Astrocyte (in vitro differentiated cells and primary cell): ENCODE results near the gene NRG3. TPM values are rescaled to one million over a fixed set of nuclear protein-coding genes. Genes with fewer than 3 reads are reported as not detected.
A peak's percentile ranks its signal among the peaks of the same experiment; 100 is the strongest.
"Not testable (repeated sequence)": the region's sequence is repeated elsewhere in the genome, so short reads cannot be mapped to it uniquely, and the experiment has no call there.

Experiments used
- DNase-seq: peaks from one replicate; pipeline ENCODE4 v3.0.0-alpha.2; 2010; ENCODE audit warnings: low read depth
- FAIRE-seq: peaks from 2 replicates; lab custom pipeline; 2011; peaks lifted over from hg19 to GRCh38; lab: Jason Lieb, UNC
- H2AFZ ChIP-seq: 2 replicates; pipeline ENCODE4 v1.6.0; 2012; ENCODE audit warnings: low read depth, low read length, inconsistent platforms
- H3K27ac ChIP-seq: 2 replicates; pipeline ENCODE4 v1.5.1; 2011; ENCODE audit warnings: low read depth, low read length, inconsistent platforms
- H3K27me3 ChIP-seq: 2 replicates; pipeline ENCODE4 v1.6.0; 2011; ENCODE audit warnings: low read length, inconsistent platforms; ENCODE audit not compliant: insufficient read depth
- H3K36me3 ChIP-seq: 2 replicates; pipeline ENCODE4 v1.5.1; 2011; ENCODE audit warnings: low read length, inconsistent platforms; ENCODE audit not compliant: insufficient read depth
- H3K4me1 ChIP-seq: 2 replicates; pipeline ENCODE4 v1.5.1; 2011; ENCODE audit warnings: low read length, inconsistent platforms; ENCODE audit not compliant: insufficient read depth
- H3K4me2 ChIP-seq: 2 replicates; pipeline ENCODE4 v1.6.0; 2012; ENCODE audit warnings: low read length, inconsistent platforms
- H3K4me3 ChIP-seq: 2 replicates; pipeline ENCODE4 v1.5.1; 2011; ENCODE audit warnings: low read depth, mild to moderate bottlenecking, low read length, inconsistent platforms; ENCODE audit not compliant: insufficient read depth
- H3K79me2 ChIP-seq: 2 replicates; pipeline ENCODE4 v1.6.0; 2012; ENCODE audit warnings: mild to moderate bottlenecking, low read length, inconsistent platforms; ENCODE audit not compliant: insufficient read depth
- H3K9ac ChIP-seq: 2 replicates; pipeline ENCODE4 v1.6.0; 2012; ENCODE audit warnings: mild to moderate bottlenecking, low read length, inconsistent platforms
- H3K9me3 ChIP-seq: 2 replicates; pipeline ENCODE4 v1.5.1; 2012; ENCODE audit warnings: low read depth, mild to moderate bottlenecking, low read length, inconsistent platforms; ENCODE audit not compliant: insufficient read depth
- H4K20me1 ChIP-seq: 2 replicates; pipeline ENCODE4 v1.6.0; 2012; ENCODE audit warnings: low read length, inconsistent platforms; ENCODE audit not compliant: insufficient read depth
- H3K27ac Mint-ChIP-seq: one replicate; pipeline ENCODE4 v1.8.0; 2021; ENCODE audit warnings: mild to moderate bottlenecking, mixed read lengths; ENCODE audit not compliant: unreplicated experiment
- H3K27me3 Mint-ChIP-seq: one replicate; pipeline ENCODE4 v1.8.0; 2021; ENCODE audit warnings: low read depth, mixed read lengths; ENCODE audit not compliant: unreplicated experiment
- H3K36me3 Mint-ChIP-seq: one replicate; pipeline ENCODE4 v1.8.0; 2021; ENCODE audit warnings: low read depth, mixed read lengths; ENCODE audit not compliant: unreplicated experiment
- H3K4me1 Mint-ChIP-seq: one replicate; pipeline ENCODE4 v1.8.0; 2021; ENCODE audit warnings: low read depth, mixed read lengths; ENCODE audit not compliant: unreplicated experiment
- H3K4me3 Mint-ChIP-seq: one replicate; pipeline ENCODE4 v1.8.0; 2021; ENCODE audit warnings: mild to moderate bottlenecking, moderate library complexity, mixed read lengths; ENCODE audit not compliant: unreplicated experiment
- H3K9me3 Mint-ChIP-seq: one replicate; pipeline ENCODE4 v1.8.0; 2021; ENCODE audit warnings: mild to moderate bottlenecking, mixed read lengths; ENCODE audit not compliant: unreplicated experiment
- CTCF ChIP-seq: IDR thresholded peaks from 2 replicates; pipeline ENCODE4 v1.5.1; 2011; ENCODE audit warnings: low read depth, mild to moderate bottlenecking, inconsistent platforms, low read length, moderate library complexity; ENCODE audit not compliant: insufficient read depth
- EZH2 ChIP-seq: IDR thresholded peaks from 2 replicates; pipeline ENCODE4 v1.6.1; 2012; ENCODE audit warnings: mild to moderate bottlenecking, low read length, inconsistent platforms; ENCODE audit not compliant: insufficient read depth
- total RNA-seq: library from RNA; stranded (reverse); gene quantifications from 2 replicates; pipeline ENCODE4 v1.2.1, GENCODE V29; 2021

NRG3 gene
- total RNA-seq, 1 donor from 2014 or later, result 2.1 TPM

- Mint-ChIP-seq H3K4me3 (no peak overlapping the region), H3K4me1 (peaks cover 35% of the 10 kb centered on the region), H3K27ac (peak overlapping the region; percentile 99), H3K36me3 (no peaks in the 10 kb centered on the region), H3K9me3 (peaks cover 2% of the 10 kb centered on the region), H3K27me3 (no peaks in the 10 kb centered on the region)
- TF ChIP-seq EZH2 (no peak), CTCF (no peak)
- Histone ChIP-seq H3K4me1 (peaks cover 27% of the 10 kb centered on the region), H3K27me3 (no peaks in the 10 kb centered on the region), H3K9ac (peak overlapping the region; percentile 81), H4K20me1 (no peaks in the 10 kb centered on the region), H3K4me2 (peak overlapping the region; percentile 74), H3K27ac (peak overlapping the region; percentile 98), H3K79me2 (no peaks in the 10 kb centered on the region), H3K36me3 (no peaks in the 10 kb centered on the region), H3K9me3 (no peaks in the 10 kb centered on the region), H2AFZ (no peak overlapping the region), H3K4me3 (peak overlapping the region; percentile 20)
- FAIRE-seq (peak; percentile 100), DNase-seq (peak; percentile 97)
Measured at GRCh38 chr10:82982110-82982608, 1107.2 kb downstream of the NRG3 start.

DNA sequence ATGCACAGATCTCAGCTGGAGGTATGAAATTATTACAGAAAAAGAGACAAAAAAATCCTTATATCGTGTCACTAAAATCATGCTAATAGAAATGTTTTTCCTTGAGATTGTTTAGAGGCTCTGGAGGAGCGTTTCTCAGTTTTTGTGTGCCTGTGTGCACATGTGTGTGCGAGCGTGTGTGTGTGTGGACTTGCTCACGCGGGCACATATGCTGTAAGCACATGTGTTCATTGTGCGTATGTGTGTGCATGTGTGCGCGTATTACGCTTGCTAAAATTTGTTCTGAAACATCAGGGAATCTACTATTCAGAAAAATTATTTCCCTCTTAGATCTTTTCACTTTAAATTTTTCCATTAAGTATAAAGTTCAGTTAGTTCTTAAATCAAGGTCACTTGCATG lies 1111.2 kb downstream of the NRG3 start:
- Mint-ChIP-seq H3K27ac (no peak overlapping the region), H3K9me3 (no peaks in the 10 kb centered on the region)
- TF ChIP-seq EZH2 (no peak), CTCF (no peak)

DNA sequence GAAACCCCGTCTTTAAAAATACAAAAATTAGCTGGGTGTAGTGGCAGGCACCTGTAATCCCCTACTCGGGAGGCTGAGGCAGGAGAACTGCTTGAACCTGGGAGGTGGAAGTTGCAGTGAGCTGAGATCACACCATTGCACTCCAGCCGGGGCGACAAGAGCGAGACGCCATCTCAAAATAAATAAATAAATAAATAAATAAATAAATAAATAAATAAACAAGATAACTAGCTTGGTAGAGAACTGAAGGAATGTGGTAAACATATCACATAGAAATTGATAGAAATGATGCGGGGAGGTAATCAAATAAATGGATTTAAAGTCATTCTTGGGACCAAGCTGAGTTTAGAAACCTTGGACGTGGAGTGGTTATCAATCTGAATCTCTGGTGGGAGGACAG lies 1131.5 kb downstream of the NRG3 start:
- not testable (repeated sequence) for DNase-seq, H3K27me3 Mint-ChIP-seq, H3K27ac ChIP-seq, H4K20me1 ChIP-seq, H3K4me3 Mint-ChIP-seq, H3K36me3 ChIP-seq, H3K9me3 ChIP-seq, H3K4me1 ChIP-seq, H3K9me3 Mint-ChIP-seq, H3K27me3 ChIP-seq, H3K79me2 ChIP-seq, H3K9ac ChIP-seq, FAIRE-seq, H3K4me2 ChIP-seq, H2AFZ ChIP-seq, H3K27ac Mint-ChIP-seq, H3K4me3 ChIP-seq, H3K36me3 Mint-ChIP-seq
- H3K4me1 Mint-ChIP-seq, result peaks cover 10% of the 10 kb centered on the region

More for the DNA sequence above, 1111.2 kb downstream of the NRG3 start:
- FAIRE-seq, result no peak
- H3K9ac ChIP-seq, result no peak overlapping the region
- H3K4me1 ChIP-seq, result peaks cover 17% of the 10 kb centered on the region
- Mint-ChIP-seq H3K4me1 (peaks cover 25% of the 10 kb centered on the region), H3K27me3 (no peaks in the 10 kb centered on the region), H3K4me3 (no peak overlapping the region), H3K36me3 (no peaks in the 10 kb centered on the region)
- H3K4me3 ChIP-seq, result no peak overlapping the region
- H3K79me2 ChIP-seq, result no peaks in the 10 kb centered on the region
- H3K36me3 ChIP-seq, result no peaks in the 10 kb centered on the region
- no peaks in the 10 kb centered on the region for H3K27me3 ChIP-seq
- H2AFZ ChIP-seq, result no peak overlapping the region
- no peak for DNase-seq
- H3K9me3 ChIP-seq, result no peaks in the 10 kb centered on the region
- H4K20me1 ChIP-seq, result no peaks in the 10 kb centered on the region
- H3K4me2 ChIP-seq, result no peak overlapping the region
- no peak overlapping the region for H3K27ac ChIP-seq
